Measurements from ENCODE around the gene RAB11FIP3. TPM values are rescaled to one million over a fixed set of nuclear protein-coding genes. Genes with fewer than 3 reads are reported as not detected.
"Not testable (repeated sequence)": the region's sequence is repeated elsewhere in the genome, so short reads cannot be mapped to it uniquely, and the experiment has no call there.

Gene RAB11FIP3
- polyA plus RNA-seq, 3 donors from 2014 or later, result 0.04 to 3.7 (median 1.8) TPM

DNA sequence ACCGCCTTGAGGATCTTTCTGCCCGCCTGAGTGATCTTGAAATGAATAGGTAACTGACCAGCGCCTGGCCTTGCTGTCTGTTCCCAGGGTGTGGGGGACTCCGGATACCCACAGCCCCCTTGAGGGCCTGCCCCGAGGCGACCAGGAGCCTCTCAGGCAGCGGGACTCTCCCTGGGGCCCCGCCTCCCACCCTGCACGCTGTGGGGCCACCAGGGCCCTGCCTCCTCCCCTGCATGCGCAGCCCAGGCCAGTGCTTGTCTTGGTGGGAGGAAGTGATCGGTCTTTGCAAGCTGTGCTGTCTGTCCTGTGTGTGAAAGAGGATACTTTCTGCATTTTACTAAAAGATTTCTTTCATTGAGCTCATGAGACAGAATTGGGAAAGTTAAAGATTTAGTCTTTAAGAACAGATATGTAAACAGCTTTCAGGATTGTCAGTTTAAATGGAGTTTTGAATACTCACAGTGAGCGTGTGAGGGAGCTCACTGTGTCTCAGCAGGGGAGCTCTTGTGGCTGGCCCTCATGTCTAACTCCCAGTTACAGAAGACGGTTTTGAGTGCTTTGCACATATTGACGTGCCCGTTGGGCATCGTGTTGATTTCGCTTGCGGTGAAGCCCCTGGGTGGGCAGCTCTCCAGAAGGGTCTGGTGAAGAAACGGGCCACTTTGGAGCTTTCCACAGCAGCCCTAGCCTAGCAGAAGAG, 65.9 kb downstream of the RAB11FIP3 start:
- Mint-ChIP-seq H3K27me3 (ENCODE audit: low read depth in 3 of 3) (peaks cover 0 to 2% (median 0%) of the 10 kb centered on the region in 3 donors), H3K27ac (no peak overlapping the region), H3K9me3 (no peaks in the 10 kb centered on the region), H3K4me1 (no peaks in the 10 kb centered on the region), H3K36me3 (peaks cover 4 to 8% (median 4%) of the 10 kb centered on the region in 3 donors), H3K4me3 (no peak overlapping the region)
- DNase-seq, result no peak

DNA sequence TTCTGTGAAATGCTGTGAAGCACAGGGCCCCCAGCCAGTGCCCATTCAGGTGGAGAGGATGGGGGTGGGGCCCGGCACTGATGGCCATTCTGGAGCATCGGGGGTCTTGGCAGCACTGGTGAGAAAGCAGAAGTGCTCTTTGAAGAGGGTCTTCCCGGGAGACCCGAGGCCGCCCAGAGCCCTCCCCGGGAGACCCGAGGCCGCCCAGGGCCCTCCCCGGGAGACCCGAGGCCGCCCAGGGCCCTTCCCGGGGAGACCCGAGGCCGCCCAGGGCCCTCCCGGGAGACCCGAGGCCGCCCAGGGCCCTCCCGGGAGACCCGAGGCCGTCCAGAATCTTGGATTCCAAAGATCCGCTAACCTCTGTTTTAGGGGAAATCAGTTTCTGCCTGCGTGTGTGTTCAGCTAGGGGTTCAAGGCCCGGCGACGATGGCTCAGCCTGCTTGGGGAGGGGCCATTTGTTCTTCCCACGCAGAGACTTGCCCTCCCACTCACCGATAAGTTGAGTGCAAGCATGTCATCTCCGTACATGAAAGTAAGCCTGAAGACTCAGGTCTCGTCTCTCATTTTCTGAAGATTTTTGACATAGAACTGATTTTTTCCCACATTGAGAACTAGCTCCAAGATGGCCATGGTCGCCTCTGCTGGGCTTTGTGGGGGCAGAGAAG, 66.9 kb downstream of the RAB11FIP3 start:
- Mint-ChIP-seq H3K36me3 (peaks cover 4 to 9% (median 4%) of the 10 kb centered on the region in 3 donors), H3K27me3 (ENCODE audit: low read depth in 3 of 3) (peaks cover 0 to 2% (median 0%) of the 10 kb centered on the region in 3 donors), H3K27ac (no peak overlapping the region), H3K4me3 (no peak overlapping the region), H3K9me3 (no peaks in the 10 kb centered on the region), H3K4me1 (no peaks in the 10 kb centered on the region)
- DNase-seq, result no peak

- not testable (repeated sequence) for H3K9me3 Mint-ChIP-seq; H3K4me3 Mint-ChIP-seq; H3K27me3 Mint-ChIP-seq (ENCODE audit: low read depth in 3 of 3); H3K36me3 Mint-ChIP-seq; DNase-seq; H3K4me1 Mint-ChIP-seq
- H3K27ac Mint-ChIP-seq, result peak overlapping the region in 1 of 6 donors; percentile 39
Observed at GRCh38 chr16:494676-495075, 69.2 kb downstream of the RAB11FIP3 start.

GRCh38 chr16:495127-495748, 69.8 kb downstream of the RAB11FIP3 start:
- DNase-seq, result peak in 2 of 3 donors; percentile 11 to 13
- Mint-ChIP-seq H3K4me1 (no peaks in the 10 kb centered on the region), H3K4me3 (no peak overlapping the region), H3K36me3 (peaks cover 0 to 7% (median 4%) of the 10 kb centered on the region in 3 donors), H3K27me3 (ENCODE audit: low read depth in 3 of 3) (peaks cover 0 to 2% (median 0%) of the 10 kb centered on the region in 3 donors), H3K27ac (peak overlapping the region in 1 of 6 donors; percentile 39), H3K9me3 (no peaks in the 10 kb centered on the region)

GRCh38 chr16:496097-496886, 70.8 kb downstream of the RAB11FIP3 start:
- no peak for DNase-seq
- Mint-ChIP-seq H3K4me1 (no peaks in the 10 kb centered on the region), H3K9me3 (no peaks in the 10 kb centered on the region), H3K27ac (no peak overlapping the region), H3K4me3 (no peak overlapping the region), H3K27me3 (ENCODE audit: low read depth in 3 of 3) (no peaks in the 10 kb centered on the region), H3K36me3 (peaks cover 0 to 7% (median 4%) of the 10 kb centered on the region in 3 donors)

GRCh38 chr16:497258-497657, 71.8 kb downstream of the RAB11FIP3 start:
- Mint-ChIP-seq H3K4me1 (peaks cover 0 to 3% of the 10 kb centered on the region in 2 donors), H3K36me3 (peaks cover 0 to 7% (median 4%) of the 10 kb centered on the region in 3 donors), H3K9me3 (no peaks in the 10 kb centered on the region), H3K27me3 (ENCODE audit: low read depth in 3 of 3) (no peaks in the 10 kb centered on the region), H3K4me3 (no peak overlapping the region), H3K27ac (no peak overlapping the region)
- DNase-seq, result no peak

DNA sequence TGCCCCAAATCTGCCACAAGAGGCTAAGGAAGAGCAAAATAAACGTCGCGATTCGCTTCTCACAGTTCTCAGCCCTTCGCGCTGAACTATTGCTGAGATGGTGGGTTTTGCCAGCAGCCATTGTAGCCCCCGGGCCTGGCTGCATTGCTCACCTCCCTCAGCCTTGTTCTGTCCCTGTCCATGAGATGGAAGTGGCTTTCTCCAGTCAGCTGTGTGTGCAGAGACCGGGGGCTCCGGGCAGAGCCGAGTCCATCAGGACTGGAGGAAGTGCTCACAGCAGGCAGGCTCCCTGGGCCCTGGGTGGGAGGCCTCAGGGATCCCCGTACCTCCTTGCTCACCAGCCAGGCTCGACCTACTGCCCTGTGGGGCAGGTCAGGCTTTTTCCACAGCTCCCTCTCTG, 74.5 kb downstream of the RAB11FIP3 start:
- H3K4me1 Mint-ChIP-seq, result peaks cover 0 to 4% of the 10 kb centered on the region in 2 donors
- peak overlapping the region in 1 of 6 donors; percentile 22 for H3K27ac Mint-ChIP-seq
- no peak overlapping the region for H3K4me3 Mint-ChIP-seq

GRCh38 chr16:500709-501108, 75.3 kb downstream of the RAB11FIP3 start:
- Mint-ChIP-seq H3K36me3 (peaks cover 0 to 7% (median 5%) of the 10 kb centered on the region in 3 donors), H3K4me1 (peaks cover 0 to 4% of the 10 kb centered on the region in 2 donors), H3K9me3 (no peaks in the 10 kb centered on the region), H3K4me3 (no peak overlapping the region), H3K27ac (no peak overlapping the region), H3K27me3 (ENCODE audit: low read depth in 3 of 3) (no peaks in the 10 kb centered on the region)
- no peak for DNase-seq

More for the DNA sequence above, 74.5 kb downstream of the RAB11FIP3 start:
- no peaks in the 10 kb centered on the region for H3K9me3 Mint-ChIP-seq
- no peaks in the 10 kb centered on the region for H3K27me3 Mint-ChIP-seq (ENCODE audit: low read depth in 3 of 3)
- DNase-seq, result no peak
- H3K36me3 Mint-ChIP-seq, result peaks cover 0 to 7% (median 4%) of the 10 kb centered on the region in 3 donors

- Mint-ChIP-seq H3K4me3 (no peak overlapping the region), H3K9me3 (no peaks in the 10 kb centered on the region), H3K27me3 (ENCODE audit: low read depth in 3 of 3) (no peaks in the 10 kb centered on the region), H3K27ac (no peak overlapping the region), H3K4me1 (peaks cover 0 to 4% of the 10 kb centered on the region in 2 donors), H3K36me3 (peaks cover 0 to 8% (median 7%) of the 10 kb centered on the region in 3 donors)
- no peak for DNase-seq
Observed at GRCh38 chr16:502179-502943, 76.9 kb downstream of the RAB11FIP3 start.

DNA sequence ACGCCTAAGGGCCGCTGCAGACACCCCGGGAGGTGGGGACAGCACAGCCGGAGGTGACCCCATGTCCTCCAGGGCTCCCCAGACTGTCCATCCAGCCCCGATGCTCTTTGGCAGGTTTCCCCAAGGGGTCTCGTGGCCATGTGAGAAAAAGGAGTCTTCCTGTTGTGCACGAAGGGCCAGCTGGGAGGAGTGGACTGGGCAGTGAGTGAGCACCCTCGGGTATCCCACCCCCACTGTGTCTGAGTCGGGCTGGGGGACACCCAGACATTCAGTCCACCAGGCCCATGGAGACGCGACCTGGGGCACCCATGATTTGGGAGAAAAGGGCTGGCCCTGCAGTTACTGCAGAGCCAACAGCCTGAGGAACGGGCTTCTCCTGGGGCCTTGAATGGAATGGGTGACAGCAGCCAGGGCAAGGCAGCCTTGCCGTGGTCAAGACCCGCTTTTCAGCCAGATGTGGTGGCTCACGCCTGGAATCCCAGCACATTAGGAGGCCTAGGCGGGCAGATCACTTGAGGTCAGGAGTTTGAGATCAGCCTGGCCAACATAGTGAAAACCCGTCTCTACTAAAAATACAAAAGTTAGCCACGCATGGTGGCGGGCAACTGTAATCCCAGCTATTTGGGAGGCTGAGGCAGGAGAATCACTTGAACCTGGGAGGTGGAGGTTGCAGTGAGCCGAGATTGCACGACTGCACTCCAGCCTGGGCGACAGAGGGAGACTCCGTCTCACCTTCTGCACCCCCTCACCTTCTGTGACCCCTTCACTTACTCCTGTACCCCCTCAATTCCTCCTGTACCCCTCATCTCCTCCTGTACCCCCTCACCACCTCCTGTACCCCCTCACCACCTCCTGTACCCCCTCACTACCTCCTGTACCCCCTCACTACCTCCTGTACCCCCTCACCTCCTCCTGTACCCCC, 78.0 kb downstream of the RAB11FIP3 start:
- Mint-ChIP-seq H3K4me3 (no peak overlapping the region), H3K9me3 (no peaks in the 10 kb centered on the region), H3K4me1 (peaks cover 0 to 4% of the 10 kb centered on the region in 2 donors), H3K36me3 (peaks cover 0 to 4% (median 4%) of the 10 kb centered on the region in 3 donors), H3K27ac (no peak overlapping the region), H3K27me3 (ENCODE audit: low read depth in 3 of 3) (no peaks in the 10 kb centered on the region)
- no peak for DNase-seq

- Mint-ChIP-seq H3K27ac (no peak overlapping the region), H3K36me3 (peaks cover 0 to 4% (median 0%) of the 10 kb centered on the region in 3 donors), H3K9me3 (no peaks in the 10 kb centered on the region), H3K4me1 (peaks cover 0 to 4% of the 10 kb centered on the region in 2 donors), H3K27me3 (ENCODE audit: low read depth in 3 of 3) (peaks cover 0 to 3% (median 0%) of the 10 kb centered on the region in 3 donors), H3K4me3 (no peak overlapping the region)
- no peak for DNase-seq
Observed at GRCh38 chr16:505479-506245, 80.2 kb downstream of the RAB11FIP3 start.

DNA sequence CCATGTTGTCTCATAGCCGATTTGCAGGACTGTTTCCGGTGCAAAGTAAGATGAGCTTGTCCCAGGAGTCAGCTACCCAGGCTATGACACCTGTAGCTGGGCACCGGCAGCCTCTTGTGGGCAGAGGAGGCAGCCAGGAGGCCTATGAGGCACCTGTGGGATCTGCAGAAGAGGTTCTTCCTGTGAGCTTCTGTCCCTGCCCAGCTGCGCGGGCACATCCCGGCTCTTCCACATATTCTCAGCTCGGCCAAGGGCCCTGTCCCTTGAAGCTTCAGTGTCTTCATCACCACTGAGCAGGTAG, 80.7 kb downstream of the RAB11FIP3 start:
- Mint-ChIP-seq H3K9me3 (no peaks in the 10 kb centered on the region), H3K4me3 (no peak overlapping the region), H3K4me1 (peaks cover 0 to 4% of the 10 kb centered on the region in 2 donors), H3K27me3 (ENCODE audit: low read depth in 3 of 3) (peaks cover 0 to 3% (median 0%) of the 10 kb centered on the region in 3 donors), H3K27ac (no peak overlapping the region), H3K36me3 (peaks cover 0 to 4% (median 0%) of the 10 kb centered on the region in 3 donors)
- no peak for DNase-seq
